ENCODE data around the gene FAM72B.
"Not testable (repeated sequence)": the region's sequence is repeated elsewhere in the genome, so short reads cannot be mapped to it uniquely, and the experiment has no call there.

The FAM72B gene

DNA sequence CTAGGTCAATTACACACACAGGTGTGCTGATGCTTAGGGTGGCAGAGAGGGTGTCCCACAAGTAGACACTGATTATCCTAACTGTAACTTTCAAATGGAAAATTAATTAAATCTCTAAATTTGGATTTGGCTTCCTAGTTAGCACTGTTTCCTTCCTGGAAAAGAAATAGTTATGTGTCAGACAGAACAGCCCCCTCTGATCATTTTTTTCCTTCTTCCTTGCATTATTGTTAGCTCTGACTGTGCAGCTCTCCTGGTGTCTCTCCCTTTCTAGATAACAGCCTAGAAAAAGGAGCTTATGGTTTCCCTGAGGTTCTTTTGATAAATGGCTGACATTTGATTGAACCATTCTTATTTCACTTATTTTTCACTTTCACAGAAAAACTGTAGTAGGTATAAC lies 31.4 kb downstream of the FAM72B start:
- not testable (repeated sequence) for DNase-seq (ENCODE audit: low read depth)

DNA sequence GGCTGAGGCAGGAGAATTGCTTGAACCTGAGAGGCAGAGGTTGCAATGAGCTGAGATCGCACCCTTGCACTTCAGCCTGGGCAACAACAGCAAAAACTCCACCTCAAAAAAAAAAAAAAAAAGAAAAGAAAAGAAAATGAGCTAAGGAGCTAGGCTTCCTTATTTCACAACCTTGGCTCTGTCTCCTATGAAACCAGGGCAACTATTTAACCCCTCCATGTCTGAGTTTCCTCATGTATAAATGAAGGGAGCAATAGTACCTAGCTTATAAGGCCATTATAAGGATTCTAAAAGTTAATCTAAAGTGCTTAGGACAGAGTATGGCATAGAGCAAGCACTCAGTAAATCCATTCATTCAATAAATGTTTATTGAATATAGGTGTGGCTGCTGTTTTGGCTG lies 32.8 kb downstream of the FAM72B start:
- not testable (repeated sequence) for DNase-seq (ENCODE audit: low read depth)

DNA sequence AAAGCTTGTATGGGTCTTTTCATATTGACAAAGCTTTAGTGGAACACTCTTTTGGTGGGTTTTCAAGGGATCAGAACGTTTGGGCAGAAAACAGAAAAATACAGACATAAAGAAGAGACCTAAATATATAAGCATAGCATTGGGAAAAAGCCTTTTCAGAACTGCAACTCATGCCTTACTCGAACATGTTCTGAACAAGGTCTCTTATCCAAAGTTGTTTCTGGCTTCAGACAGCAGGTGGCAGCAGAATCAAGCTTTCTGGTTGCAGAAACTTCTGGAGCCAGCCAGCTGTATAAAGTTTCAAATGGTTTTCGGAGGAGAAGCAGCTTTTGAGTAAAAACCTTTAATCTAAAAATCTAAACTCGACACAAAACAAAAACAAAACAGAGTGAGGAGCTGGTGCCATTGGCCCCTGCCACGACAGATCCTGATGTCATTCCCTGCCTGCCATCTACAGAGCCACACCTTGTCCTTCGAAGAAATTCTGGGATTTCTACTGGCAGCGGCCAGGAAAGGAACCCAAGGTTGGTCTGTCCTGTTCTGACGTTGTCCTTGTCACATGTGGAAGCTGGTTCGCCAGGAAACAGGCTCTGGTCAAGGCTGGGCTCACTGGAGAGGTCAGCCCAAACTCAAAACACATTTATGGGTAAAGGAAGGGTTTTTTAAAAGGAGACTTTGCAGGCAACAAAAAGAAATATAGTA lies 35.5 kb downstream of the FAM72B start:
- DNase-seq (ENCODE audit: low read depth), result not testable (repeated sequence)

DNA sequence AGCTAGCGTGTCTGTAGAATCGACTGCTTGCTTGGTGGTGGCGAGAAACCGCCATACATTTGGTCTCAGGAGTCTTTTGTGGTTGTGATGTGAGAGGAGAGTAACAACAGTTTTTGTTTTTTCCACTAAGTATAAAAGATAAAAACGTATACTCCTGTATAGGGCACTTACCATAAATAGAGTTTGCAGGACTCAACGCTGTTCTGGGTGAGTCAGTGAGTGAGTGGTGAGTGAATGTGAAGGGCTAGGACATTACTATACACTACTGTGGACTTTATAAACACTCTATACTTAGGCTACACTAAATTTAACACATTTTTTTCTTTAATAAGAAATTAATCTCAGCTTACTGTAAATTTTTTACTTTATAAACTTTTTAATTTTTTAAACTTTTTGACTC lies 43.7 kb downstream of the FAM72B start:
- not testable (repeated sequence) for DNase-seq (ENCODE audit: low read depth)

DNA sequence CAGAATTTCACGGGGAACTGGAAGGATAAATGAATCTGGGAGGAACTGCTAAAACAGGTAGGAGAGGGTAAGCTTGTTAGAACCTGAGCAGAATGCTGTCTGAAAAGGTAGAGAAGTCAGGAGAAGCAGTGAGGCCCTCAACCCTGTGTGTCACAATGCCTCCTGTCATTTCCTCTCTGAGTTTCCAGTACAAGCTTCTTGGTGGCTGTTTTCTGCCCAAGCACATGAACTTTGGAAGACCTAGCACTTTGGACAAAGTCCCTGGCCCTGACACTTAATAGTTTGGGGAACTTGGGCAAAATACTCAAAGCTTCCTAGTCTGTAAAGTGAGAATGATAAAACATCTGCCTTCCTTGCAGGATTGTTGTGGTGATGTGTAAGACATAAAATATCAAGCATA lies 52.6 kb downstream of the FAM72B start:
- DNase-seq (ENCODE audit: low read depth), result not testable (repeated sequence)

DNA sequence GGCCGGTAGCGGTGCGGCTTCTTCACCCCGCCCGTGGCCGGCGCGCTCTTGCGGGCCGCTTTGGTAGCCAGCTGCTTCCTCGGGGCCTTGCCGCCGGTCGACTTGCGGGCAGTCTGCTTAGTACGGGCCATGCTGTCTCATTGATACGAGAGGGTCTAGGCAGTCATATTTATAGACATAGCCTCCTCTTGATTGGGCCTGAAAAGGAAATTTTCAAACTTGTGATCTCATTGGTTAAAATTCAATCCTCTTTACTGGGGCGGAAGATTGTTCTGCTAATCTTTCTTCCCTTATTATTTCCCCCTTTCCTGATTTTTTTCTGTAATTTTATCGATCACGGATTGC lies 65.7 kb downstream of the FAM72B start:
- not testable (repeated sequence) for DNase-seq (ENCODE audit: low read depth)
